ENCODE measurements around the gene ALCAM.
"Not testable (repeated sequence)": the region's sequence is repeated elsewhere in the genome, so short reads cannot be mapped to it uniquely, and the experiment has no call there.

The ALCAM gene

DNA sequence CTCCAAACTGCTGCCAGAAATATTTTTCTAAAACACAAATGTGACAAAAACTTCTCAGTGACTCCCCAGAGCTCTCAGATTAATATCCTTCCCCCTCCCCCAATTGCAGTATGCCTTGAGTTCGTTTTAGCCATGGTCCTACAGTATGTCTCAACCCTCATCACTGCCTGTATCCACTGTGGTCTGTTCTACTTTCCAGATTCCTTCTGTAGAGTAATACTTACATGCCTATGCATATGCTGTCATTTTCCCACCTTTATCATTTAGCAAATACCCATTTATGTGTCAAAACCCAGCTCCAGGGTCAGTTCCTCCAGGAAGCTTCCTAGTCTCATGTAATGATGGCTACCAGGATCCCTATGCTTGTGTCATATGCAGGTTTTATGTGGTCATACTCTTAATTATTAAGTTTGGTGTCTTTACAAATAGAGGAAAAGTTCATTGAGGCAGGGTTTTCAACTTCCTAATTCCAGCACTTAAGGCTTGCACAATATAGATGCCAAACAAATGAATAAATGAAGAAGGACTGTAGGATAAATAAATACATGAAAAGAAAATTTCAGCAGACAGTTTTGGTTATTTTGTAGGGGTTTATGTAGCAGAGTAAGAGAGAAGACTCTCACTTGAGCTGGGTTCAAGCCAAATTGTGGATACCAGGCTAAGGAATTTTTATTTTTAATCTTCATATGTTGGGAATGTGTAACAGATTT lies 170.8 kb downstream of the ALCAM start:
- no peak for DNase-seq

DNA sequence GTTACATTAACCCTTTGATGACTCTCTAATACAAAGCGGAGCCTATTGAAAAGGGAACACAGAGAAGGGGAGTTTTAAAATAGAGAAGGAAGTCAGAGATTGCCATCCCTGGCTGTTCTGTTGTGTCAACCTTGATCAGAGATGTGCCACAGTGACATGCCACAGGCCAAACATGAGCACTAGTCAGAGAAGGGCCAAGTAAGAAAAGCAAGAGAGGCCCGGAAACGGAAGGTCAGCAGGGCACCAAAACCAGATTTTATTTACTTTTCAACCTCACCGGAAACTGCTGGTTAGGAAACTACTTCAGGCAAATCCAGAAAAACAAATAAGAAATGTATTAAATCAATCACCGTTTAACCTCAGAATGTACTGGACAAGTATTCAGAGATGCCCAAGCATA lies 171.8 kb downstream of the ALCAM start:
- no peak for DNase-seq

DNA sequence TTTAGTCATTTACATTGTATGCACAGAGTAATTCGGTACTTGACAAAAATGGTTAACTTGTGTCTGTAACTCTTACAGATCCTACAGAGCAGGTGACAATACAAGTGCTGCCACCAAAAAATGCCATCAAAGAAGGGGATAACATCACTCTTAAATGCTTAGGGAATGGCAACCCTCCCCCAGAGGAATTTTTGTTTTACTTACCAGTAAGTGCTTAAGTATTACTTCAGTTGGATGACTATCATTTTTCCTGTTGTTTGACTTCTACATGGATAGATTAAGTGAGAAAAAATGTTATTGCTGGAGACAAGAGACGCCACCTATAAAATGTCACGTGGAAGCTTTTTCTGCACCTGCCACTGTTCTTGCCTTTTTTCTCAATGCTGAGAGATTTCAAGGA lies 173.2 kb downstream of the ALCAM start:
- DNase-seq = no peak

DNA sequence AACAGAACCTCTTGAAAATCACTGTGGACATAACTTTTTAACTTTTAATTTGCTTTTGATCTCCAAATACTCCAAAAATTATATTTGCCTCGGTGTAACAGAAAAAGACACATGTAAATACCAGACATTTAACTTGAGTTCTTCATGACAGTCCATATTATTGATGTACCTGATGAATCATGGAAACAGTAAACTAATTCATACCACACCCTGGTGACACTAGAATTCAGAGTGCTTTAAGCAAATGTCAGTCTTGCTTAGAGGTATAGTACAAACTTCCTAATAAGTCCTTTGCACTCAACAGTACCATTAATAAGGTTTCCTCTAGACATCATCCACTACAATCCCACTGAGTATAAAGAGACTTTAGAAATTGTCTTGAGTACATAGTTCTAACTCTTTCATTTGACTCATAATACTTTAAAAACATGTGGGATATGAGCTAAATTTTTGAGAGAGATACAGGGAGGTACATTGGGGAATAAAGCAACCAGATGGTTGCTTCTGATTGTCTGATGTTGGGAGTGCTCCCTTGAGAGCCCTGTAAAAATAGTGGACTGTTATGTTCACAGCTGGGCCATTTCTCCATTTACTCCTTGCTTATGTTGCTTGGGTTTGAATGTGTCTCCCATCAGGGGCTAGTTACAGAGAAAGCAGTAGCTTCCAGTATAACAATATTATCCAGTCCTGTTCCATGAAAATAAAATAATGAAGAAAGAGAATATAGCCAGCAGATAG lies 175.7 kb downstream of the ALCAM start:
- no peak for DNase-seq

DNA sequence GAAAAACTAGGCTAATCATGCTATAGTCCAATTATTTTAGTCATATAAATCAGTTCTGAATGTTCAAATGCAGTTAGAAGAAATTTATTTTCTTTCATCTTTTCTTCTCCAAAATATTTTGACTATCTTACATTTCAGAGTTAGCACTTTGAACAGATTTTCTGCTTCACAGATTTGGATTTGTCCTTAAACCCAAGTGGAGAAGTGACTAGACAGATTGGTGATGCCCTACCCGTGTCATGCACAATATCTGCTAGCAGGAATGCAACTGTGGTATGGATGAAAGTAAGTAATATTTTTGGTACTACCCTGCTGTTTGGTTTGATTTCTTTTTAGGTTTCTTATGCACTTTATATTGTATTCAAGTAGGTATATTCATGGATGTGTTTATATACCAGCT lies 178.3 kb downstream of the ALCAM start:
- no peak for DNase-seq

DNA sequence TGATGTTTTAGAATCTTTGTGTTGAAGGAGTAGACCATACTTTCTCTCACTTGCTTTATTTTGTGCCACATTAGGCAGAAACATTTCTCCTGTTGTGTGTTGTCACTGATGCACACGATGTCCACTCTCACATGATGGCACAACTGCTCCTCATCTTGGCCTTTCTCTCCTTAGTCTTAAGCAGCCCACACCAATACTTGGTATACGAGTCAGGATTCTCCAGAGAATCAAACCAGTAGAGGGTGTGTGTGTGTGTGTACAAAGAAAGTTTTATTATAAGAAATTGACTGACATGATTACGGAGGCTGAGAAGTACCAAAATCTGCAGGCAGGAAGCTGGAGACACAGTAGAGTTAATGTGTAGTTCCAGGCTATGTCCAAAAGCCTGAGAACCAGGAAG lies 187.1 kb downstream of the ALCAM start:
- no peak for DNase-seq

DNA sequence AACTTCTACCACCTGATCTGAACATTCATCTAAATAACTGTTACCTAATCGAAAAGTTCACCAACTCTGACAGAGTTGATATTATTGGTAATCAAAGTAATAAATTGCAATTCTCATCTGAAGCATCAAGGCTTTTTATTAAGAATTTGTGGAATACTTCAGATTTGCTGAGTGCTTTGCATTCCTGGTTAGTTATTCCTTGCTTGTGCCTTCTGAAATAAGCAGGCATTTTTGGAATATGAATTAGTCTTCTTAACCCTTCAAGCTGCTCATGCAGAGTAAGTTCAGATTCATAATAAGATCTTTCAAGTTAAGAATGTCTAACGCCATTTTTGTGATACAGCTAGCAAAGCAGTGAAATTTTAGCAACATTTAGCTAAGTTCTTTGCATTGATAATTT lies 188.5 kb downstream of the ALCAM start:
- no peak for DNase-seq

DNA sequence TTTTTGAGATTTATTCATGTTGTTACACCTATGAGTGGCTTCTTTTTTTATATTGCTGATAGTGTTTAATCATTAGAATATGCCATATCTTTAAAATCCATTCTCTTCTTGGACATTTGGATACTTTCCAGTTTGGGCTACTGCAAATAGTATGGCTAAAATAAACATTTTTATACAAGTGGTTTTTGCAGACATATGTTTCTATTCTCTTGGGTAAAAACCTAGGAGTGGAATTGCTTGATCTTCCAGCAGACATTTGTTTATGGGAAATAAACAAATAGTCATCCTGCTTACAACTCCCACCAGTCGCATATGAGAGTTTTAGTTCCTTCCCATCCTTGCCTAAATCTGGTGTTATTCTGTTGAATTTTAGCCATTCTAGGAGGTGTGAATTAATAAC lies 193.1 kb downstream of the ALCAM start:
- DNase-seq = no peak

DNA sequence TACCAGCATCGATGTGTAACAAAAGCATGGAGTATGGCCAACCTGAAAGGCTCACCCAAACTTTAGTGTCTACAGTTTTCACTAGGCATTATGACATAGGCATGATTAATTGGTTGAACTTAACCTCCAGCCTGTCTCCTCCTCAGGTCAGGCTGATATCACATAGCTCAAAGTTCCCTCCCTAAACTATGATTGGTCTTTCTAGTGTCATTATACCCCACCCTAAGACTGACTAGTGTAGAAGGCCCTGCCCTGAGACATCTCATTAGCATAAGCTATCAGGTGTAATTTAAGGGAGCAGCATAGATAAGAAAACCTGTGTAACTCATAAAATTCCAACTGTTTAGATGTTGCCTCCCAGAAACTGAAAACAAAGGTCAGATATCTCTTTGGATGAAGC lies 195.2 kb downstream of the ALCAM start:
- DNase-seq = no peak

DNA sequence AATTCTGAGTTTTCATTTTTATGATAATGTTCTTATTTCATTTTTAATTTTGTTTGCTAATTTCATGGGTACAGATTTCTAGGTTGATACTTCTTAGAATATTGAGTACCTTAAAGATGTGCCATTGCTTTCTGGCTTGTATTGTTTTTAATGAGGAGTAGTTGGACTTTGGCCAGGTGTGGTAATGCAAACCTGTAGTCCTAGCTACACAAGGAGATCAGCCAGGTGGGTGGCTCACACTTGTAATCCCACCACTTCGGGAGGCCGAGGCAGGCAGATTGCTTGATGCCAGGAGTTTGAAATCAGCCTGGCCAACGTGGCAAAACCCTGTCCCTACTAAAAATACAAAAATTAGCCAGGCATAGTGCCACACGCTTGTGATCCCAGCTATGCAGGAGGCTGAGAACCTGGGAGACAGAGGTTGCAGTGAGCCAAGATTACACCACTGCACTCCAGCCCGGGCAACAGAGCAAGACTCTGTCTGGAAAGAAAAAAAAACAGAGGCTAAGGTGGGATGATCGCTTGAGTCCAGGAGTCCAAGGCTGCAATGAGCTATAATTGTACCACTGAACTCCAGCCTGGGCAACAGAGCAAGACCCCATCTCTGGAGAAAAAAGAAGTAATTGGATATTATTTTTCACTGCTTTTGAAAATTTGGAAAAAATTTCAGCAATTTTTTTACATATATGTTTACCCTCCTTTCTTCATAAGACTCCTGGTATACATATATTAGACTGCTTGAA lies 198.0 kb downstream of the ALCAM start:
- DNase-seq = no peak

DNA sequence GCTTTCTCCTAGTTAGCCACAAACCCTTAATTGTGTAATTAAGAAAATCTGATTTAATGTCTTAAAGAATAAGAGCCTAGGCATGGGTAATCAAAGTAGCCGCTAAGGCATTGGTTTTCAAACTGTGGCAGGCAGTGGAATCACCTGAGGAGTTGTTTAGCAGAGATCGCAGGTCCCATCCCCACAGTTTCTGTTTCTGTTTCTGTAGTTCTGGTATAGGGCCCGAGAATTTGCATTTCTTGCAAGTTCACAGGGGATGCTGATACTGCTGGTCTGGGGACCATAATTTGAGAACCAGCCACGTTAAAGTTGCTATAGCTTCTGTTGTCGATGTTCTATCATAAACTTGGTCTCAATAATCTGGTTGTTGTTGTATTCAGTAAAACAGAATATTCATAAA lies 204.3 kb downstream of the ALCAM start:
- no peak for DNase-seq

DNA sequence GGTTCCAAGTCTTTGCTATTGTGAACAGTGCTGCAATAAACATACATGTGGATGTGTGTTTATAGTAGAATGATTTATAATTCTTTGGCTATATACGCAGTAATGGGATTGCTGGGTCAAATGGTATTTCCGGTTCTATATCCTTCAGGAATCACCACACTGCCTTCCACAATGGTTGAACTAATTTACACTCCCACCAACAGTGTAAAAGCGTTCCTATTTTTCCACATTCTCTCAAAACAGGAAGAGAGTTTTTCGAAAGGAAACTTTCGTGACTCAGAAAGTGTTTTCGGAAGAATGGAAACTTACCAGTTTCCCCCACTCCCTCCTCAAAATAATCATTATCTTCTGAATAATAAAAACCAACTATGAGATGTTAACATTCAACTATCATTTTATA lies 205.8 kb downstream of the ALCAM start:
- no peak for DNase-seq

DNA sequence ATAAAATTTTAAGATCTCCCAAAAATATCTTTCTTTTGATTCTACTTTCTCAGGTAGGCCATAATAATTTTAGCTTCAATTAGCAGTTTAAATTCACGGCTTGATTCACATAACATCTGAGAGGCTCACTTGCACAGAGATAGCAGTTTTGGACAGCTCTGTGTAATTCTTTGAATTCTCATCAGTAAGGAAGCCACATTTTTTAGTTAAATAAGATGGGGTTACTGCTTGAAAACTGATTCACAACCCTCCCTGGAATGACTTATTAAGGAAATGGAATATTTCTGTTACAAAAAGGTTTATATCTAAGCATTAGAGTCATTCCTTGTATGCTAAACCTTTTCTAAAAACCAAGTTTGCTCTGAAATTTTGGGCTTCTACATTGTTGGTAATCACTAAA lies 212.7 kb downstream of the ALCAM start:
- no peak for DNase-seq

DNA sequence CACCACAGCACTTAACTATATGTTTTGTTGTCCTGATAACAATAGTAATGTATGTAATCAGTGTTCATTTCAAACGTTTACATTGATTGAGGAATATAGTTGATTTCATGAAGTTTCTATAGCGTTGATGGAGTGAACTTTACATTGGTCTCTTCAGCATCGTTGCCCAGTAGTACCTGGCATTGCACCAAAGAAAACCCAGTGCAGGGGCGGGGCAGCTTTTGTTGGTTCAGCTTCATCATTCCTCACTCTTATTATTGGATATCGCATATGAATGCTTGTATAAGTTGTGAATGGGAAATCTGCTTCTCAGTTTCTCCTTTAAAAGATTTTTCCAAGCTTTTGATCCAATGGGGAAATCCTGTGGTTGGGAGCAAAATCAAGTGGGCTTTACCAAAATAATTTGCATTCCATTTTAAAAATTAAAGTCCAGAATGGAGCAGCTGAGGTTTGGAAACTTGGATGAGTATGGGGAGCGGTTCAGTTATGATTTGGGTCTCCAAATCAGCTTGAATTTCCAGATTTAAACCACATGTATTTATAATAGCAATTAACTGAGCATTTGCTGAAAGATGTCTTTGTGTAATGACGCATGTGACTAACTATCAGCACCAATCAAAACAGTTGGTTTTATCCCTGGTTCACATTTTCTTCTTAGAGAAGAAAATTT lies 213.7 kb downstream of the ALCAM start:
- DNase-seq = no peak

DNA sequence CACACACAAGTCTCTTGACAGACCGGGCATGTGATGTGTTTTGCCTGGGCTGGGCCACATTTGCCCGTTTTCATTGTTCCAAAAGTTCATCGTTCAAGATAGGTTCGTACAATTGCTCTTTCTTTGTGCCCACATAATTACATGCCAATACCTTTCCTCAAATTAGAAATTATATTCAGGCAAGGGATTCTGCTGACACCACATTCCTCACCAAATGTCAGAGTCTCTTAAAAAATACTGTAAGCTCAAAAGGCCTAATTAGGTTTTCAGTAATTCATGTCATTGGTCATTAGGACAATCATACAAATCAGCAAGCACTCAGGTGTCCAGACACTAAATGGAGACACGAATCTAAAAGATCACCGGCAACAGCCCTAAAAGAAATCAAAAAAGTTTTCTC lies 215.3 kb downstream of the ALCAM start:
- DNase-seq = no peak

DNA sequence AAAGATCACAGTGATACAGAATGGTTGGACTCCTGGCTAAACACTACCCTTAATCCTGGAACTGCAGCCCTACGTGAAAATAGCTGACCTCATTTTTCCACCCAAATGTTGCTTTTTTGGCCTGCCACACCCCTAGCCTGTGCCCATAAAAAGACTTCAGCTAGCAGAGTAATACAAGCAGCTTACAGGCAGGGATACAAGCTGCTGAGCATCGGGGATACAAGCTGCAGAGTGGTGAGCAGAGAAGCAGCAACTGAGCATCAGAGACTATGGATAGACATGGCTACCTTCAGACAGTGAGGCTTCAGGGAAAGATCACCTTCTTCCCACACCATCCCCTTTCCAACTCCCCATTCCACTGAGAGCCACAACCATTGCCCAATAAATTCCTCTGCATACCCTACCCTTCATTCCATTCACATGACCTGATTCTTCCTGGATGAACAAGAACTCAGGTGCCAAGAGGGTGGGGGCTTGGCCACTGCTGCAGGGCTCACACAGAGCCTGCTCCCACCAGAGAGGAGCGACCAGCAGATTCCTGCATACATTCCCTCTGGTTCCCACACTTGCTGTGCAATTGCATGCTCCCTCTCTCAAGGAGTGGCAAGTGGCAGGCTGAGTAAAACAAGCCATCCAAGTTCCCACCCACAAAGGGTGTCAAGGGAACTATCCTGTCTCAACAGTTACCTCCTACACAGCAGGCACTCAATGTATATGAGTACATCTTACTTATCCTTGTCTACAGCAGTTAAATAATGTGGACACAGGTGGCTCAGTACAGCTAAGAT lies 217.5 kb downstream of the ALCAM start:
- DNase-seq = no peak

DNA sequence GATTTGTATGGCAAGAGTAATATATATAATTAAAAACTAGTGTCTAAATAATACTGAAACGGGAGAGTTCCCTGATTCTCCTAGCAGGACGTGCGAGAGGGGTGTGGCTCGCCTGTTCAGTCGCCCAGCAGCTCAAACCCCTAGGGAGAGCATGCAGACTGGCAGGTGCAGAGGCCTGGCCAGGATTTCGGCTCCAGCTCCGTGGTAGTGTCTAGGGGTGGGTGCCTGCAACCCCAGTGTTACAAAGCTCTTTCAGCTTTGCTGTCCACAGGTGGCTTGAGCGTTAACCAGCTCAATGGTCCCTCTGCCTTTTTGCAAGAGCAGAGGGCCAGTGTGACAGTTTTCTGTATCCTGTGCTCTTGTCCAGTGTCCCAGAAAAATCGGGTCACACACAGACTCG lies 226.6 kb downstream of the ALCAM start:
- DNase-seq = no peak

DNA sequence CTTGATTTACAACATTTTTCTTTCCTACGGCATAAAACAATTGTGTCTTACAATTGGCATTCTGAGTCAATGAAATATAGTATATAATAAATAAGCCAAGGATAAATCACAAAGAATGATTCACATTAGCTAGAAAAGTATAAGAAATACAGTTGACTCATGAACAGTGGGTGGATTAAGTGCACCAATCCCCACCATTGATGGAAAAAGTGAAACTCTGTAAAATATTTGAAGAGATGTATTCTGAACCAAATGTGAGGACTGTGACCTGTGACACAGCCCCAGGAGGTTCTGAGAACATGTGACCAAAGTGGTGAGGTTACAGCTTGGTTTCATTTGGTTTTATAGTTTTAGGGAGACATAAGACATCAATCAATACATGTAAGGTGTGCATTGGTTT lies 227.5 kb downstream of the ALCAM start:
- no peak for DNase-seq

DNA sequence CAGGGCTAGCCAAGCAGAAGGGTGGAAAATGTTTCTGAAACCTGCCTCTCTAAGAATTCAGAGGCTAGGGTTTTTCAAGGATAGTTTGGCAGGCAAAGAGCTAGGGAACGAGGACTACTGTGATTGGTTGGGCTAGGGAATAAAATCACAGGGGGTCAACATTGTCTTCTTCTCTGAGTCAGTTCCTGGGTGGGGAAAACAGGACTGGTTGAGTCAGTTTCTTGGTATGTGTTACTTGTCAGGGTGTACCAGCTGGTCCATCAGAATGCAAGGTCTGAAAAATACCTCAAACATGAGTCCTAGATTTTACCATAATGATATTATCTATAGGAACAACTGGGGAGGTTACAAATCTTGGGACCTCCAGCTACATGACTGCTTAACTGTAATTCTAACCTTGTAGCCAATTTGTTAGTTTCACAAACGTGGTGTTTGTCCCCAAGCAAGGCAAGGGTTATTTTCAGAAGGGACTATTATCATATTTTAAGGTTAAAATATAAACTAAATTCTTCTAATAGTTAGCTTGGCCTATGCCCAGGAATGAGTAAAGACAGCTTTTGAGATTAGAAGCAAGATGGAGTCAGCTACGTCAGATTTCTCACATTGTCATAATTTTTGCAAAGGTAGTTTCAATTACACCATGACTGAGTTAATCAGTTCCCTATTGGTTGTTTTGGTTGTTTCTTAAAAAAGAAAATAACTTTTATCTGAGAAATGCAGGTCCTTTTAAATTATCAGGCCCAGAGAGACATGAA lies 231.5 kb downstream of the ALCAM start:
- no peak for DNase-seq

DNA sequence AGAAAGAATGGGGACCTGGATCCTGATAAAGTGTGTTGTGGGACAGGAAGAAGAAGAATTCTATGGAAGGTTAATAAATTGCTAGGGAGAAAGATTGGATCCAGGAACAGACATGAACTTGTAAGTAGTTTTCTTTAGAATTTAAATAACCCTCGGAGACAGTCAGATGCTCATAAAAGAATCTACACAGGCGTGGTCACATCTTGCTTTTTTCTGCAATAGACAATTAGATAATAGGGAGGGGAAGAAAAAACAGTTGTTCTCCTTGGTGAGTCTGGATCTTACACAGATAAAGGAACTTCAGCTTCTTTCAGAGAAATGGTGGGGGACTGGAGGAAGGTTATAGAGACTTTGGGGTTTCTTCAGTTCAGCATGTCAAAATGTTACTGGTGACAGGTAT lies 232.6 kb downstream of the ALCAM start:
- DNase-seq = no peak

DNA sequence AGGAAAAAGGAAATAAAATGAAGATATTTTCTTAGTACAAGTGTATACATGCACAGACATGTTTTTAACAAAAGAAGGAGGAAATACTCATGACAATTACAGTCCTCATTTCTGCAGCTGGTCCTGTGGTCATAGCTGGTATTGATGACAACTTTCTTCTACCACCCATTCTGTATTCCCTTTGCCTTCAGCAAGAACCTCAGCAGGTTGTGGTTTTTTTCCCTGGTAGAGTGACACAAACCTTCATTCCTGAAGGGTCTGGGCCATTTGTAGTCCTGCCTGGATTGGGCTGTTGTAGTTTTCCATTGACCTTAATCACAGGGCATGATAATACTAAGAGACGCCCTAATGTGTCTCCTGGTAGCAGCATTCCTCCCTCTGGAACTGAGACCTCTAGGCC lies 235.0 kb downstream of the ALCAM start:
- not testable (repeated sequence) for DNase-seq

DNA sequence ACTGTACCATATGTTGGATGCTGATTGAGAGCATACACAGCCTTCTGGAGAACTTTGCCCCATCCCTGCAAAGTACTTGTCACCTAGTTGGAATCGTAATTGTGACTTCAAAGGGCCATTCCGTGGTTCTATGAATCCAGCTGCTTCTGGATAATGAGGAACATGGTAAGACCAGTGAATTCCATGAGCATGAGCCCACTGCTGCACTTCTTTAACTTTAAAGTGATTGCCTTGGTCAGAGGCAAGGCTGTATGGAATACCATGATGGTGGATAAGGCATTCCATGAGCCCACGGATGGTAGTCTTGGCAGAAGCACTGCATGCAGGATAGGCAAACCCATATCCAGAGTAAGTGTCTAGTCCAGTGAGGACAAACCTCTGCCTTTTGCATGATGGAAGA lies 235.6 kb downstream of the ALCAM start:
- DNase-seq = not testable (repeated sequence)
